ENCODE measurements around the gene ABHD6. TPM values are rescaled to one million over a fixed set of nuclear protein-coding genes. Genes with fewer than 3 reads are reported as not detected.

ABHD6 gene
- total RNA-seq, 4 donors from 2014 or later, result 19.4 to 29.2 (median 28.6) TPM

DNA sequence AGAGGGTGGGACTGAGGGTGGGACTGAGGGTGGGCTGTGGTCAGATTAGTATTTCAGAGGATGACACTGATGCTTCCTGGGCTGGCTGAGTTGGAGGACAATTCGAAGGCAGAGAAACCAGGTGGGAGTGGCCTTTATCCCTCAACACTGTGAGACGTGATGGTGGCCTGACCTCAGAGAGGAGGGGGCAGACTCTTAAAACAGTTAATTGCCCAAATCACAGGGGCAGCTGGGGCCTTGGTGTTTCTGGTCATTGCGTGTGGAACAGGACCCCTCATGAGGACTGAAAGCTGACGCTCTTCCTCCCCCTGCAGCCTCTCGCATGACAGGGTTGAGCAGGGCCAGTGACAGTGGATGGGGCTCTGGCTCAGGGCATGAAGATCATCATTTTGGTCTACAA is 45.5 kb upstream of the ABHD6 start:
- TF ChIP-seq, protein P1, sequence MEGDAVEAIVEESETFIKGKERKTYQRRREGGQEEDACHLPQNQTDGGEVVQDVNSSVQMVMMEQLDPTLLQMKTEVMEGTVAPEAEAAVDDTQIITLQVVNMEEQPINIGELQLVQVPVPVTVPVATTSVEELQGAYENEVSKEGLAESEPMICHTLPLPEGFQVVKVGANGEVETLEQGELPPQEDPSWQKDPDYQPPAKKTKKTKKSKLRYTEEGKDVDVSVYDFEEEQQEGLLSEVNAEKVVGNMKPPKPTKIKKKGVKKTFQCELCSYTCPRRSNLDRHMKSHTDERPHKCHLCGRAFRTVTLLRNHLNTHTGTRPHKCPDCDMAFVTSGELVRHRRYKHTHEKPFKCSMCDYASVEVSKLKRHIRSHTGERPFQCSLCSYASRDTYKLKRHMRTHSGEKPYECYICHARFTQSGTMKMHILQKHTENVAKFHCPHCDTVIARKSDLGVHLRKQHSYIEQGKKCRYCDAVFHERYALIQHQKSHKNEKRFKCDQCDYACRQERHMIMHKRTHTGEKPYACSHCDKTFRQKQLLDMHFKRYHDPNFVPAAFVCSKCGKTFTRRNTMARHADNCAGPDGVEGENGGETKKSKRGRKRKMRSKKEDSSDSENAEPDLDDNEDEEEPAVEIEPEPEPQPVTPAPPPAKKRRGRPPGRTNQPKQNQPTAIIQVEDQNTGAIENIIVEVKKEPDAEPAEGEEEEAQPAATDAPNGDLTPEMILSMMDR (IDR thresholded peaks at IDR 0.05; ENCODE audit: low read depth), result no peak

- TF ChIP-seq, protein P1 (IDR thresholded peaks at IDR 0.05; ENCODE audit: low read depth), result no peak
Measured at GRCh38 chr3:58193682-58194407, 43.7 kb upstream of the ABHD6 start.

DNA sequence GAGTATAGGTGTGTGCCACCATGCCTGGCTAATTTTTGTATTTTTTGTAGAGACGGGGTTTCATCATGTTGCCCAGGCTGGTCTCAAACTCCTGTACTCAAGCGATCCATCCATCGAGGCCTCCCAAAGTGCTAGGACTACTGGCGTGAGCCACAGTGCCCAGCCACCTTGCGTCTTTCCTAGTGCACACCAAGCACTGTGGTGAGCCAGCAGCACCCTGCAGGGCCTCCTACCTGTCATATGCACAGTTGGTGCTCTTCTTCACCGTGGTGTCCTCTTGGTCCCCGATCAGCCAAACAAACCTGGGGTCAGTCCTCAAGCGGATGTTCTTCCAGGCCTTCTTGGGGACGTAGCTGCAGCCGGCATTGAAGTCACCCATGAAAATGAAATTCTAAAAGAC is 40.0 kb upstream of the ABHD6 start:
- TF ChIP-seq, protein P1 (IDR thresholded peaks at IDR 0.05; ENCODE audit: low read depth), result no peak

DNA sequence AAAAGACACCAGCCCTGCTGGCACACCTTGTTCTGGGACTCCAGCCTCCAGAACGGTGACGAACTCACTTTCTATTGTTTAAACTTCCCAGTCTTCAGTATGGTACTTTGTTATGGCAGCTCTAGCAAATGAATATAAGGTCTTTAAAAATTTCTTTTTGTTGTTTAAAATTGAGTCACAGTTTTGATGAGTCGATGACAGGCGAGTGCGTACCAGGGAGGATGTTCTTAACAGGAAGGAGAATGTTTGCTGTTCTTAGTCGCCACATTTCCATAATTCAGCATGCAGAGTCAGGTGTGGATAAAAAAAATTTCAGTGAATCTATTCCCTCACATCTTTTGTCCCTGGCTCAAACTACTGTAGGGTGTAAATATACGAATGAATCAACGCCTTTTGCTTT is 39.2 kb upstream of the ABHD6 start:
- TF ChIP-seq, protein P1 (IDR thresholded peaks at IDR 0.05; ENCODE audit: low read depth), result no peak

GRCh38 chr3:58198804-58199203 is 38.8 kb upstream of the ABHD6 start:
- TF ChIP-seq, protein P1 (IDR thresholded peaks at IDR 0.05; ENCODE audit: low read depth), result no peak

- TF ChIP-seq, protein P1 (IDR thresholded peaks at IDR 0.05; ENCODE audit: low read depth), result no peak
Measured at GRCh38 chr3:58200121-58200709, 37.4 kb upstream of the ABHD6 start.

GRCh38 chr3:58200846-58201355 is 36.7 kb upstream of the ABHD6 start:
- TF ChIP-seq, protein P1 (IDR thresholded peaks at IDR 0.05; ENCODE audit: low read depth), result no peak

All from subcutaneous adipose tissue (tissue), 4 donors.